GM20000 (cell line): ENCODE data around the gene CARD10.

Experiments
- DNase-seq: peaks from one replicate; pipeline ENCODE4 v3.0.0; 2012; ENCODE audit warnings: low spot score
- CTCF ChIP-seq: IDR thresholded peaks from 2 replicates; pipeline ENCODE4 v1.5.1; 2012; ENCODE audit warnings: mild to moderate bottlenecking, control low read depth; ENCODE audit errors: extremely low read depth, missing control alignments

CARD10 gene

GRCh38 chr22:37454857-37455686, 64.1 kb downstream of the CARD10 start:
- no peak for TF ChIP-seq CTCF
- DNase-seq, result no peak

DNA sequence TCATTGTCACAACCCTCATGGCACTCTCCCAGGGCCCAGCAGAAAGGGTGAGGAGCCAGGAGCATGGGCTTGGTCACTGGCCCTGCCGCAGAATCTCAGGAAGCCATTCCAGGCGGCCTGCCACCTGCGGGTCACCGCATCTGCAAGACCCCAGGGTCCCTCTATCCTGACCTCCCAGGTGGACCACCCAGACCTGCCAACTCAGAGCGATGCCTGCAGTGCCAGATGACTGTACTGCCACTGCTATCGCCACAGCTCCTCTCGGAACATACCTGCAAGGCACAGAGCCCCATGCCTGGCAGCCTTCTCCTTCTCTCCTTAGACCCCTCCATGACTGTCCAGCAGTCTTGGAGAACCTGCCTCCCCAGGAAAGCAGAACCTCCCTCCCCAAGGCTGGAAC, 65.5 kb downstream of the CARD10 start:
- no peak for TF ChIP-seq CTCF
- no peak for DNase-seq

DNA sequence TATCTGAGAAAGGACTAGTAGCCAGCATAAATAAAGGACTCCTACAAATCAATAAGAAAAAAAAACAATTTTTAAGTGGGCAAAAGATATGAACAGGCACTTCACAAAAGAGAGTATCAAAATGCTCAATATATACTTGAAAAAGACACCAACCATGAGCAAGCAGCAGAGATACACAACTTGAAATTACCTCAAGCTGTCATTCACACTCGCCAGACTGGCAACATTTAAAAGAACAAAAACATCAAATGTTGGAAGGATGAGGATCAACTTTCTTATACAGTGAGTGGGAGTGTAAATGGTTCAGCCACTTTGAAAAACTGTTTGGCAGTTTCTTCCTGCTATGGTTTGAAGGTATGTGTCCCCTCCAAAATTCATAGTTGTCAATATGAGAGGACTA, 68.0 kb downstream of the CARD10 start:
- no peak for TF ChIP-seq CTCF

GRCh38 chr22:37449331-37450001, 69.7 kb downstream of the CARD10 start:
- no peak for DNase-seq
- no peak for TF ChIP-seq CTCF

More for the DNA sequence above, 68.0 kb downstream of the CARD10 start:
- DNase-seq, result no peak

DNA sequence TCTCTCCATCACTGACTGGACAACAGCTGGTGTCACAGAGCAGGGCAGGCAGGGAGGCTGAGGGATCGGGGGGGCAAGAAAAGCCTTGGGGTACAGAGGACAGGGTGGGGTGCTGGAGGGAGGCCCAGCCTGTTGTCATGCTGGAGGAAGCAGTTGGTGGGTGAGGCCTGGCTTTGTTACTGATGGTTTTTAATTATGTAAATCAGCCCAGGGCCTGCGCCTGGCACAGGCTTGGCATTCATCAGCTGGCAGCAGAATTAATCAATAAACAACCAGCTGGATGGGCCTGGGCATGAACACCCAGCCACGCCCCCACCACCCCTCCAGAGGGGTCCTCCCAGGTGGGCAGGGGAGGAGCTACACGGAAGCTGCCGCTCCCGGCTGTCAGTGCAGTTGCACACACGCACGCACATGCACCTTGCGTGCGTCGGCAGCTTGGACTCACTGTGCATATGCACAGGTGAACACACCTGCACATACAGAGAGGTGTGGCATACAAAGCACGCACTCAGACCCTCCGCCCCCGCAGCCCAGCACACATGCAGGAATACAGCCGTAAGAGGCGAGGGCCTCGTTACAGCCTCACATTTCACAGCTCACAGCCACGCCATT, 70.6 kb downstream of the CARD10 start:
- DNase-seq, result no peak
- no peak for TF ChIP-seq CTCF

DNA sequence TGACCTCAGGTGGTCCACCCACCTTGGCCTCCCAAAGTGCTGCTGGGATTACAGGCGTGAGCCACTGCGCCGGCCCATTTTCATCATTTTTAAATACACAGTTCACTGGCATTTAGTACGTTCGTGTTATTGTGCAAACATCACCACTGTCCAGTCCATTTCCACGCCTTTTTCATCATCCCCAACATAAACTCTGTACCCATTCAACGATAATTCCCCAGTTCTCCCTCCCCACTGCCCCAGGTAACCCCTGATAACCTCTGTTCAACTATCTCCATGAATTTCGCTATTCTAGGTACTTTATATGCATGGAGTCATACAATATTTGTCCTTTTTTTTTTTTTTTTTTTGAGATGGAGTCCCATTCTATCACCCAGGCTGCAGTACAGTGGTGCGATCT, 73.7 kb downstream of the CARD10 start:
- DNase-seq, result no peak
- TF ChIP-seq CTCF, result no peak

- no peak for DNase-seq
- no peak for TF ChIP-seq CTCF
Measured at GRCh38 chr22:37443977-37444376, 75.2 kb downstream of the CARD10 start.
